Lung (tissue), 12 donors: ENCODE measurements around the gene MYH3. TPM values are rescaled to one million over a fixed set of nuclear protein-coding genes. Genes with fewer than 3 reads are reported as not detected.

Experiments used
- ATAC-seq: fragments of 200-7000 bp; cut with Tn5 transposase; one replicate; pipeline ENCODE4 v1.9.1; 2020; ENCODE audit warnings: moderate number of reproducible peaks; ENCODE audit not compliant: insufficient read depth, low FRiP score
- DNase-seq, 3 donors: peaks; one replicate each; pipeline ENCODE4 v3.0.0-alpha.2; 2013 to 2017
- H3K27ac ChIP-seq, 2 donors: one replicate each; pipeline ENCODE4 v1.5.1; 2013; ENCODE audit warnings: mild to moderate bottlenecking in 2 of 2, moderate library complexity in 2 of 2, control low read depth in 1 of 2, inconsistent platforms in 1 of 2, low read depth in 1 of 2, low read length in 1 of 2
- H3K27me3 ChIP-seq, 3 donors: one replicate each; pipeline ENCODE4 v1.5.1; 2013; ENCODE audit warnings: low read length in 2 of 3; ENCODE audit not compliant: control insufficient read depth in 3 of 3, insufficient read depth in 3 of 3
- H3K36me3 ChIP-seq, 4 donors: one replicate each; pipeline ENCODE4 v1.5.1; 2013; ENCODE audit warnings: low read length in 4 of 4, mild to moderate bottlenecking in 1 of 4, moderate library complexity in 1 of 4; ENCODE audit not compliant: control insufficient read depth in 4 of 4, insufficient read depth in 4 of 4
- H3K4me1 ChIP-seq, 5 donors: one replicate each; pipeline ENCODE4 v1.5.1; 2013; ENCODE audit warnings: low read length in 5 of 5, mild to moderate bottlenecking in 2 of 5, moderate library complexity in 1 of 5; ENCODE audit not compliant: control insufficient read depth in 5 of 5, insufficient read depth in 5 of 5
- H3K4me3 ChIP-seq: one replicate; pipeline ENCODE4 v1.5.1; 2013; ENCODE audit warnings: mild to moderate bottlenecking, control low read depth, moderate library complexity
- H3K9ac ChIP-seq, 2 donors: one replicate each; pipeline ENCODE4 v1.5.1; 2013; ENCODE audit warnings: low read length in 2 of 2, control low read depth in 1 of 2; ENCODE audit not compliant: insufficient read depth in 1 of 2
- H3K9me3 ChIP-seq, 4 donors: one replicate each; pipeline ENCODE4 v1.5.1; 2013; ENCODE audit warnings: low read length in 3 of 4, mild to moderate bottlenecking in 1 of 4, moderate library complexity in 1 of 4; ENCODE audit not compliant: control insufficient read depth in 4 of 4, insufficient read depth in 3 of 4
- CTCF ChIP-seq: IDR thresholded peaks from 2 replicates; pipeline ENCODE4 v1.5.1; 2012; ENCODE audit warnings: mild to moderate bottlenecking; ENCODE audit errors: control extremely low read depth, extremely low read depth
- WGBS, 2 donors: extraction: QIAGEN DNeasy Blood & Tissue Kit; methylation state at CpG; one replicate each; pipeline ENCODE4 v1.1.7; 2013; 5-methylcytosine and 5-hydroxymethylcytosine counted together
- polyA plus RNA-seq, 2 donors: library from polyadenylated mRNA; stranded (reverse); fragments of 200-250 nt; gene quantifications; one replicate each; pipeline ENCODE4 v1.2.1, GENCODE V29; 2013
- total RNA-seq, 2 donors: library from RNA; depleted of rRNA in 1 of 2; stranded (reverse); fragments of >200 nt in 1 of 2; gene quantifications; one replicate each; pipeline ENCODE4 v1.2.1, GENCODE V29; 2014 to 2021
- donor health status: control.
- donor health status: control.
- donor health status: Bipolar disorder and iron deficiency.
- donor health status: healthy.
- donor health status: DM: yes; HTN: yes; CAD: no.

The MYH3 gene
- total and polyA plus RNA-seq, 4 donors = 1.0 to 2.8 (median 1.7) TPM

- TF ChIP-seq CTCF = no peak
- Histone ChIP-seq H3K36me3 (no peaks in the 10 kb centered on the region), H3K4me1 (peaks cover 0 to 3% (median 0%) of the 10 kb centered on the region in 5 donors), H3K9ac (no peak overlapping the region), H3K9me3 (peaks cover 0 to 3% (median 0%) of the 10 kb centered on the region in 4 donors), H3K4me3 (no peak overlapping the region), H3K27me3 (peaks cover 0 to 6% (median 2%) of the 10 kb centered on the region in 3 donors), H3K27ac (no peak overlapping the region)
- ATAC-seq (no peak), DNase-seq (no peak)
- 76 to 88% methylated on average over 9 of the region's 9 CpGs for WGBS, 2 donors
These were observed 71.6 kb downstream of the MYH3 start for GRCh38 chr17:10585529-10585928.

- no peak overlapping the region for H3K27ac ChIP-seq
- no peaks in the 10 kb centered on the region for H3K36me3 ChIP-seq
- peaks cover 0 to 3% (median 0%) of the 10 kb centered on the region in 5 donors for H3K4me1 ChIP-seq
- TF ChIP-seq CTCF = no peak
- peaks cover 0 to 3% (median 2%) of the 10 kb centered on the region in 3 donors for H3K27me3 ChIP-seq
- H3K9ac ChIP-seq = no peak overlapping the region
- ATAC-seq = no peak
- H3K4me3 ChIP-seq = no peak overlapping the region
- no peaks in the 10 kb centered on the region for H3K9me3 ChIP-seq
- WGBS, 2 donors = 47 to 54% methylated on average over 4 of the region's 4 CpGs
- DNase-seq = no peak
These were observed 73.3 kb downstream of the MYH3 start for GRCh38 chr17:10583834-10584233.

- no peaks in the 10 kb centered on the region for H3K9me3 ChIP-seq
- H3K4me3 ChIP-seq = no peak overlapping the region
- no peak for DNase-seq
- H3K27me3 ChIP-seq = peaks cover 0 to 2% (median 0%) of the 10 kb centered on the region in 3 donors
- TF ChIP-seq CTCF = no peak
- H3K36me3 ChIP-seq = no peaks in the 10 kb centered on the region
- WGBS, 2 donors = 43 to 47% methylated on average over 2 of the region's 2 CpGs
- H3K27ac ChIP-seq = no peak overlapping the region
- no peak overlapping the region for H3K9ac ChIP-seq
- no peaks in the 10 kb centered on the region for H3K4me1 ChIP-seq
- ATAC-seq = no peak
These were observed 77.8 kb downstream of the MYH3 start for GRCh38 chr17:10579270-10579669.

Other genes with a start within 250 kb of the MYH3 start
- gene MYH8, start 235.4 kb downstream of the MYH3 start, total RNA-seq = under 1 TPM in 1 of 2 donors, not detected in 1; 0.03 TPM
- gene MYH8, start 235.4 kb downstream of the MYH3 start, polyA plus RNA-seq = not detected
- gene MYH4, start 187.8 kb downstream of the MYH3 start, total RNA-seq = not detected
- gene MYH4, start 187.8 kb downstream of the MYH3 start, polyA plus RNA-seq = not detected
- gene MYH1, start 138.8 kb downstream of the MYH3 start, total RNA-seq = not detected
- under 1 TPM; 0.02 TPM for gene MYH1, start 138.8 kb downstream of the MYH3 start, polyA plus RNA-seq
- gene MYH2, start 107.7 kb downstream of the MYH3 start, total RNA-seq = not detected
- gene MYH2, start 107.7 kb downstream of the MYH3 start, polyA plus RNA-seq = under 1 TPM; 0.02 TPM
- 10 to 100 TPM; 29.6 to 30.5 TPM for gene SCO1, start 40.2 kb upstream of the MYH3 start, total RNA-seq
- gene SCO1, start 40.2 kb upstream of the MYH3 start, polyA plus RNA-seq = 10 to 100 TPM in 1 of 2 donors, 1 to 10 TPM in 1; 5.9 to 21.4 TPM
- 10 to 100 TPM in 1 of 2 donors, 1 to 10 TPM in 1; 5.5 to 13.9 TPM for gene ADPRM, start 40.3 kb upstream of the MYH3 start, total RNA-seq
- gene ADPRM, start 40.3 kb upstream of the MYH3 start, polyA plus RNA-seq = 10 to 100 TPM in 1 of 2 donors, 1 to 10 TPM in 1; 5.0 to 10.4 TPM
- 10 to 100 TPM in 1 of 2 donors, 1 to 10 TPM in 1; 2.8 to 13.8 TPM for gene TMEM220, start 72.7 kb upstream of the MYH3 start, total RNA-seq
- gene TMEM220, start 72.7 kb upstream of the MYH3 start, polyA plus RNA-seq = 10 to 100 TPM in 1 of 2 donors, 1 to 10 TPM in 1; 3.7 to 10.5 TPM
- gene TMEM238L, start 146.8 kb upstream of the MYH3 start, total RNA-seq = not detected
- gene TMEM238L, start 146.8 kb upstream of the MYH3 start, polyA plus RNA-seq = under 1 TPM in 1 of 2 donors, not detected in 1; 0.05 TPM
- under 1 TPM in 1 of 2 donors, not detected in 1; 0.26 TPM for gene PIRT, start 180.8 kb upstream of the MYH3 start, total RNA-seq
- gene PIRT, start 180.8 kb upstream of the MYH3 start, polyA plus RNA-seq = not detected